PC-9 (cell line): ENCODE measurements around the gene APBA1. TPM values are rescaled to one million over a fixed set of nuclear protein-coding genes. Genes with fewer than 3 reads are reported as not detected.

ENCODE experiments used
- BruUV-seq: library from RNA; stranded (reverse); fragments of 400-500 nt; replicated peaks from 2 replicates; lab custom pipeline; 2021; lab: Mats Ljungman, UMichigan
- CTCF ChIA-PET: fragments of 300-600 bp; sonication (Branson Sonifier 250); formaldehyde crosslinking; loops from one replicate; lab custom pipeline; 2022; ENCODE audit warnings: antibody characterized with exemption; lab: Charles Lee
- POLR2A ChIA-PET: fragments of 300-600 bp; sonication (Branson Sonifier 250); formaldehyde crosslinking; loops from one replicate; lab custom pipeline; 2022; ENCODE audit warnings: antibody characterized with exemption; ENCODE audit not compliant: unreplicated experiment; lab: Charles Lee
- DNase-seq, 2 experiments: peaks; one replicate each; pipeline versions ENCODE4 v3.0.0 to v3.0.0-alpha.2; 2015 to 2022; ENCODE audit warnings: mixed read lengths in 1 of 2
- H2AFZ ChIP-seq: fragments of 200-600 bp; sonication (generic); 2 replicates; pipeline ENCODE4 v1.8.1; 2017; ENCODE audit warnings: antibody characterized with exemption
- H3F3A ChIP-seq: fragments of 200-600 bp; sonication (generic); 2 replicates; pipeline ENCODE4 v1.8.1; 2017; ENCODE audit warnings: antibody characterized with exemption, mild to moderate bottlenecking, low read depth; ENCODE audit not compliant: insufficient read depth
- H3K27ac ChIP-seq: fragments of 200-600 bp; sonication (generic); 2 replicates; pipeline ENCODE4 v1.6.1; 2016; ENCODE audit warnings: mixed run types
- H3K27me3 ChIP-seq: fragments of 200-600 bp; sonication (generic); 2 replicates; pipeline ENCODE4 v1.6.1; 2016; ENCODE audit warnings: low read depth, mixed run types; ENCODE audit not compliant: insufficient read depth
- H3K36me3 ChIP-seq: fragments of 200-600 bp; sonication (generic); 2 replicates; pipeline ENCODE4 v1.6.1; 2016; ENCODE audit warnings: low read depth, mixed run types
- H3K4me1 ChIP-seq: fragments of 200-600 bp; sonication (generic); replicated peaks from 2 replicates; pipeline ENCODE4 v1.6.1; 2016; ENCODE audit warnings: mixed run types; ENCODE audit not compliant: insufficient read depth
- H3K4me2 ChIP-seq: fragments of 200-600 bp; sonication (generic); 2 replicates; pipeline ENCODE4 v1.6.1; 2017; ENCODE audit warnings: mixed run types
- H3K4me3 ChIP-seq: fragments of 200-600 bp; sonication (generic); 2 replicates; pipeline ENCODE4 v1.6.1; 2016; ENCODE audit warnings: mixed run types
- H3K79me2 ChIP-seq: fragments of 200-600 bp; sonication (generic); 2 replicates; pipeline ENCODE4 v1.6.1; 2017; ENCODE audit warnings: low read depth, mixed run types
- H3K9me2 ChIP-seq: fragments of 200-600 bp; sonication (generic); 2 replicates; pipeline ENCODE4 v1.8.1; 2017; ENCODE audit warnings: mild to moderate bottlenecking; ENCODE audit not compliant: insufficient read depth
- H3K9me3 ChIP-seq: fragments of 200-600 bp; sonication (generic); 2 replicates; pipeline ENCODE4 v1.8.1; 2016; ENCODE audit warnings: low read depth; ENCODE audit not compliant: insufficient read depth
- H4K20me1 ChIP-seq: fragments of 200-600 bp; sonication (generic); 2 replicates; pipeline ENCODE4 v1.8.1; 2017; ENCODE audit not compliant: insufficient read depth
- CTCF ChIP-seq: fragments of 200-600 bp; sonication (generic); conservative IDR thresholded peaks from 2 replicates; pipeline ENCODE4 v1.6.1; 2017; ENCODE audit warnings: mixed run types, antibody characterized with exemption, mild to moderate bottlenecking, moderate library complexity
- EZH2 ChIP-seq: fragments of 200-600 bp; sonication (generic); IDR thresholded peaks from 2 replicates; pipeline ENCODE4 v1.8.0; 2017; ENCODE audit warnings: antibody characterized with exemption, low read depth
- intact Hi-C: fragments of 100-400 bp; cut with micrococcal nuclease; formaldehyde crosslinking; loops from one replicate; pipeline ENCODE4 v1.10.0; 2022; ENCODE audit not compliant: unreplicated experiment
- total RNA-seq: library from RNA; stranded (reverse); gene quantifications from 2 replicates; pipeline ENCODE4 v1.2.3, GENCODE V29; 2021

Gene APBA1
- total RNA-seq, 1 experiment from 2014 or later: 0.44 TPM

DNA sequence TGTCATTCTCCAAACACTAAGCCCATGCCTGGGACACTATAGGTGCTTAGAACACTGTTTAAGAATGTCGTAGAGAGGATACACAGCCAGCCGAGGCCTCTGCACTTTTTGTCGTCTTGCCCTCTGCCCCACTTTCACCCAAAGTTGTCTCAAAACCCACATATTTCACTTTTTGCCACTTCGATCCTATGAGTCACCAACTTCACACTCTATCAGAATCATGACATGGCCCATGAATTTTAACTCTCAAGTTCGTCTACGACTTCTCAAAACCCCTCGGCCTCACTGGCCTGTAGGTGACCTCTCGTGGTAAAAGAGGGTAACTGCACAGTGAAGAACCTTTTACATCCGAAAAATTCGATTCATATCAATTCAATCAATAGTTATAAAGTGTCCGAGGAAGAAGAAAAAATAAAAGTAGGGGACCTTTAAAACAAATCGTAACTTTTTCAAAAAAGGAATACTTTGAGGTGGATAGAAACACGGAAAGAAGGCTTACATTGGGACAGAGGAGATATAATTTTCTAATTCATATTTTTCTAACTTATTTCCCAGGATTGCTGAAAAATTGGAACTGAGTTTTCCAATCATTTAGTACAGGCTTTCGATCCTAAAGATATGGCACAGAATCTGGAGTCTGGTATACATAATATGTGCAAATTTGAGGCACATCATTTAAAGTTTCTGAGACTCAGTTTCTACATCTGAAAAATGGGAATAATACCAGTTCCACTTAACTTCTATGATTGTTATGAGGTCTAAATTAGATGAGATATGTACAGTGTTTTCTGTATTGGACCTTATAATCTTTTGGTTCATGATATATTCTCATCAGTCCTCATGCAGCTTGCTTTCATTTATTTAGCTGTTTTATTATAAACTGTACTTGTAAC, 122.6 kb downstream of the APBA1 start:
- no peaks in the 10 kb centered on the region for H4K20me1 ChIP-seq
- no peak overlapping the region for H3K4me3 ChIP-seq
- BruUV-seq: no TSS peak
- H3K79me2 ChIP-seq: no peaks in the 10 kb centered on the region
- no peaks in the 10 kb centered on the region for H3K9me3 ChIP-seq
- 0 out of 2 replicates have a peak, but pooled peaks cover 4% of the 10 kb centered on the region for H3K27me3 ChIP-seq
- no peak overlapping the region for H2AFZ ChIP-seq
- H3K27ac ChIP-seq: no peak overlapping the region
- ChIA-PET CTCF (no interaction called here), POLR2A (no interaction called here)
- no peaks in the 10 kb centered on the region for H3K9me2 ChIP-seq
- H3K36me3 ChIP-seq: no peaks in the 10 kb centered on the region
- intact Hi-C loops: loop anchor here (1.0 to 5.0 kb wide), 7 partner anchors 123 to 522 kb away; partner anchors contain the start of gene APBA1
- peak; percentile 29 to 40 for DNase-seq
- H3K4me2 ChIP-seq: peak overlapping the region; percentile 20; the same call in 1 of the 2 replicates
- H3F3A ChIP-seq: no peaks in the 10 kb centered on the region
- no peak for TF ChIP-seq EZH2
- TF ChIP-seq CTCF: peak; percentile 96
- no peaks in the 10 kb centered on the region for H3K4me1 ChIP-seq

- intact Hi-C loops: loop anchor here (1.0 to 5.0 kb wide), 5 partner anchors 124 to 521 kb away; partner anchors contain the start of gene APBA1
- H4K20me1 ChIP-seq: no peaks in the 10 kb centered on the region
- ChIA-PET POLR2A (no interaction called here), CTCF (no interaction called here)
- DNase-seq: no peak
- no peak overlapping the region for H3K4me2 ChIP-seq
- H3F3A ChIP-seq: no peaks in the 10 kb centered on the region
- 0 out of 2 replicates have a peak, but pooled peaks cover 4% of the 10 kb centered on the region for H3K27me3 ChIP-seq
- no peaks in the 10 kb centered on the region for H3K9me2 ChIP-seq
- no peak overlapping the region for H3K27ac ChIP-seq
- H2AFZ ChIP-seq: no peak overlapping the region
- no peaks in the 10 kb centered on the region for H3K79me2 ChIP-seq
- BruUV-seq: no TSS peak
- H3K36me3 ChIP-seq: no peaks in the 10 kb centered on the region
- no peaks in the 10 kb centered on the region for H3K9me3 ChIP-seq
- no peak overlapping the region for H3K4me3 ChIP-seq
- no peak for TF ChIP-seq EZH2
- no peak for TF ChIP-seq CTCF
- no peaks in the 10 kb centered on the region for H3K4me1 ChIP-seq
Measured at GRCh38 chr9:69548681-69549080, 123.5 kb downstream of the APBA1 start.

GRCh38 chr9:69546265-69546664, 125.9 kb downstream of the APBA1 start:
- peak in 1 of 2 experiments; percentile 11 for DNase-seq
- BruUV-seq: no TSS peak
- Histone ChIP-seq H3K4me2 (no peak overlapping the region), H3F3A (no peaks in the 10 kb centered on the region), H3K9me2 (no peaks in the 10 kb centered on the region), H3K36me3 (no peaks in the 10 kb centered on the region), H3K27me3 (0 out of 2 replicates have a peak, but pooled peaks cover 4% of the 10 kb centered on the region), H4K20me1 (no peaks in the 10 kb centered on the region), H3K9me3 (no peaks in the 10 kb centered on the region), H3K4me3 (no peak overlapping the region), H2AFZ (no peak overlapping the region), H3K79me2 (no peaks in the 10 kb centered on the region), H3K4me1 (no peaks in the 10 kb centered on the region), H3K27ac (no peak overlapping the region)
- POLR2A ChIA-PET: no interaction called here
- CTCF ChIA-PET: interaction anchor here (0.6 to 1.5 kb wide), 2 partner anchors 124 to 1103 kb away, joined by 6 to 7 read pairs; no protein-coding TSS in a partner anchor
- intact Hi-C loops: loop anchor here (5.0 kb wide), 3 partner anchors 371 to 519 kb away; no protein-coding TSS in a partner anchor
- no peak for TF ChIP-seq EZH2
- TF ChIP-seq CTCF: peak; percentile 27; the same call in 1 of the 2 replicates
